SK-N-MC (cell line): ENCODE results near the gene RP9.

ENCODE experiments used
- DNase-seq: peaks from one replicate; pipeline ENCODE4 v3.0.0-alpha.2; 2011; ENCODE audit warnings: low read depth, low spot score
- H3K27ac ChIP-seq: fragments of 200-600 bp; sonication (generic); 2 replicates; pipeline ENCODE4 v1.5.1; 2016; ENCODE audit warnings: mixed run types
- H3K36me3 ChIP-seq: fragments of 200-600 bp; sonication (generic); 2 replicates; pipeline ENCODE4 v1.6.1; 2017; ENCODE audit warnings: antibody characterized with exemption, low read length, mixed read lengths; ENCODE audit not compliant: insufficient read depth
- H3K4me3 ChIP-seq: fragments of 200-600 bp; sonication (generic); 2 replicates; pipeline ENCODE4 v1.5.1; 2016
- H3K9ac ChIP-seq: fragments of 200-600 bp; sonication (generic); 2 replicates; pipeline ENCODE4 v1.8.0; 2017; ENCODE audit warnings: mixed run types, mixed read lengths; ENCODE audit not compliant: insufficient read length
- H3K9me3 ChIP-seq: fragments of 200-600 bp; sonication (generic); 2 replicates; pipeline ENCODE4 v1.6.1; 2017; ENCODE audit warnings: low read depth, mild to moderate bottlenecking, antibody characterized with exemption, low read length, moderate library complexity, mixed read lengths
- EZH2 ChIP-seq: fragments of 200-600 bp; sonication (generic); IDR thresholded peaks from one replicate; pipeline ENCODE4 v1.6.1; 2017; ENCODE audit warnings: antibody characterized with exemption
- FOXP2 ChIP-seq: optimal IDR thresholded peaks from 2 replicates; pipeline ENCODE3; 2011; ENCODE audit warnings: mild to moderate bottlenecking, moderate library complexity; ENCODE audit not compliant: insufficient read depth; ENCODE audit errors: extremely low read length, control extremely low read depth
- POLR2AphosphoS5 ChIP-seq: IDR thresholded peaks from 2 replicates; pipeline ENCODE4 v1.6.1; 2012; ENCODE audit warnings: mild to moderate bottlenecking, low read depth, low read length, borderline replicate concordance

RP9 gene

GRCh38 chr7:33062782-33063443 lies 46.3 kb downstream of the RP9 start:
- TF ChIP-seq EZH2, result no peak
- peak; percentile 44 for TF ChIP-seq POLR2AphosphoS5
- Histone ChIP-seq H3K4me3 (peak overlapping the region; percentile 99), H3K27ac (peak overlapping the region; percentile 94), H3K36me3 (peaks cover 16% of the 10 kb centered on the region), H3K9ac (peak overlapping the region; percentile 95), H3K9me3 (no peaks in the 10 kb centered on the region; the same call in 1 of the 2 replicates)
- DNase-seq, result peak; percentile 82

- Histone ChIP-seq H3K9ac (peak within 1 kb of the TSS; percentile 95), H3K36me3 (peaks cover 19% of the 10 kb centered on the region), H3K27ac (peak within 1 kb of the TSS; percentile 94), H3K4me3 (peak within 1 kb of the TSS; percentile 99), H3K9me3 (no peaks in the 10 kb centered on the region; the same call in 1 of the 2 replicates)
- no peak for TF ChIP-seq FOXP2
- peak; percentile 39; the same call in 1 of the 2 replicates for TF ChIP-seq POLR2AphosphoS5
- DNase-seq, result no peak
Observed at GRCh38 chr7:33062023-33062781, 47.0 kb downstream of the RP9 start, which contains the start of gene NT5C3A. NT5C3A (minus strand) TSS chr7:33062776; CDS start chr7:33062705, 71 bp downstream.

- no peak for DNase-seq
- Histone ChIP-seq H3K9me3 (no peaks in the 10 kb centered on the region; the same call in 1 of the 2 replicates), H3K36me3 (peaks cover 21% of the 10 kb centered on the region), H3K27ac (0 out of 2 replicates have a peak overlapping the region, but pooled peaks have one; percentile 55), H3K4me3 (peak overlapping the region; percentile 99), H3K9ac (peak overlapping the region; percentile 95)
- TF ChIP-seq EZH2, result no peak
- TF ChIP-seq POLR2AphosphoS5, result no peak
- no peak for TF ChIP-seq FOXP2
Observed at GRCh38 chr7:33061282-33061937, 47.8 kb downstream of the RP9 start.

DNA sequence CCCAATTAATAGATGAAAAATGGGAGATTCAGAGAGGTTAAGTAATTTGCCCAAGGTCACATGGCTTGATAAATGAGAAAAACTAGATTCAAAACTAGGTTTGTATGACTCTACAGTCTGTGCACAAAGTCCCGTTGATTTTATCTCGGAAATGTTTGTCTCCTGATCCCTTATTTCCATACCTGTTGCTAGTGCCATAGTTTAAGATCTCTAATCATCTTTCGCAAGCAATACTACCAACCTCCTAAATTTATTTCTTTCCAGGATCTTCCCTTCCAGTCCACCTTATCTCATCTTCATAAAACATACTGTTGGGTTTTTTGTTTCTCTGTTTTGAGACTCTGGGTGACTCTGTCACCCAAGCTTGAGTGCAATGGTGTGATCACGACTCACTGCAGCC lies 49.6 kb downstream of the RP9 start:
- Histone ChIP-seq H3K27ac (no peak overlapping the region), H3K4me3 (no peak overlapping the region), H3K9me3 (no peaks in the 10 kb centered on the region), H3K36me3 (peaks cover 21% of the 10 kb centered on the region), H3K9ac (no peak overlapping the region)
- DNase-seq, result no peak
- TF ChIP-seq POLR2AphosphoS5 (no peak), EZH2 (no peak), FOXP2 (no peak)

- Histone ChIP-seq H3K27ac (no peak overlapping the region), H3K36me3 (peaks cover 15% of the 10 kb centered on the region), H3K4me3 (no peak overlapping the region), H3K9ac (no peak overlapping the region), H3K9me3 (no peaks in the 10 kb centered on the region)
- no peak for DNase-seq
- TF ChIP-seq FOXP2, result no peak
- TF ChIP-seq POLR2AphosphoS5, result no peak
- TF ChIP-seq EZH2, result no peak
Observed at GRCh38 chr7:33055158-33055557, 54.0 kb downstream of the RP9 start.

GRCh38 chr7:33054261-33054964 lies 54.8 kb downstream of the RP9 start:
- Histone ChIP-seq H3K9me3 (no peaks in the 10 kb centered on the region), H3K4me3 (no peak overlapping the region), H3K36me3 (peaks cover 7% of the 10 kb centered on the region; the same call in 1 of the 2 replicates), H3K27ac (no peak overlapping the region), H3K9ac (no peak overlapping the region)
- no peak for TF ChIP-seq EZH2
- no peak for TF ChIP-seq POLR2AphosphoS5
- no peak for TF ChIP-seq FOXP2
- DNase-seq, result no peak

GRCh38 chr7:33053721-33054120 lies 55.5 kb downstream of the RP9 start:
- Histone ChIP-seq H3K27ac (no peak overlapping the region), H3K4me3 (no peak overlapping the region), H3K9ac (no peak overlapping the region), H3K9me3 (no peaks in the 10 kb centered on the region), H3K36me3 (peaks cover 4% of the 10 kb centered on the region; the same call in 1 of the 2 replicates)
- TF ChIP-seq POLR2AphosphoS5 (no peak), FOXP2 (no peak), EZH2 (no peak)
- DNase-seq, result no peak
